ENCODE data around the gene NELL1.

DNA sequence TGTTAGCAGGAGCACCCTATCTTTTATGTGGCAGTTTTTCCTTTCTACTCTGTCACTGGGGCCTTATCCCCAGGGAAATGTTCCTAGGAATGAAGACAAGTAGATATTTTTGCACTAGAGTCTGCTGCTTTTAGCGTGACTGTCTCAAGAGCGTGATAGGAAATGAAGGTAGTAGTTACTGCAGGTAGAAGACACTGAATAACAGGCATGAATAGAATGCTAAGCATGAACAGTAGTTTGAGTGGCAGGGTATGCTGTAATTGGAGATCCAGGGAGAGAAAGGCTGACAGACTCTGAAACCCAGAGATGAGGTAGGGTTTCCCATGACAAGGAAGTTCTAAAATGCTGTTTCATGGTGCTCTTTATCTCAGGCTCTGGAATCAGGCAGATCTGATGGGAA, 475.1 kb downstream of the NELL1 start:
- TF ChIP-seq POLR2AphosphoS5 (IDR thresholded peaks at IDR 0.05; ENCODE audit: borderline replicate concordance, low read depth, low read length) (no peak), FOXP2 (optimal IDR thresholded peaks at IDR 0.05; ENCODE audit: control extremely low read depth, extremely low read length, insufficient read depth) (no peak), EZH2 (IDR thresholded peaks at IDR 0.05) (no peak)

Measured in SK-N-MC (cell line).